GM12878 (cell line): ENCODE results near the gene IL10RA. TPM values are rescaled to one million over a fixed set of nuclear protein-coding genes. Genes with fewer than 3 reads are reported as not detected.

ENCODE experiments used
- BHLHE40 ChIP-seq, 2 experiments: fragments of 450-650 bp in 1 of 2; IDR thresholded peaks; 2 replicates each; pipeline ENCODE4 v1.6.1; 2011 to 2017; ENCODE audit warnings: low read depth in 2 of 2, borderline replicate concordance in 1 of 2, improper control_type of control experiment in 1 of 2, low read length in 1 of 2, mild to moderate bottlenecking in 1 of 2
- CEBPZ ChIP-seq: fragments of 150-350 bp; IDR thresholded peaks from 2 replicates; pipeline ENCODE4 v1.6.1; 2016; ENCODE audit warnings: low read depth, low read length
- CREM ChIP-seq: IDR thresholded peaks from 2 replicates; pipeline ENCODE4 v1.6.1; 2014; ENCODE audit warnings: antibody characterized with exemption, low read depth
- ETV6 ChIP-seq, 2 experiments: fragments of 450-650 bp in 1 of 2; IDR thresholded peaks in 1 of 2; conservative IDR thresholded peaks in 1 of 2; 2 replicates each; pipeline ENCODE4 v1.6.1; 2014; ENCODE audit warnings: antibody characterized with exemption in 1 of 2, borderline replicate concordance in 1 of 2, low read depth in 1 of 2, mild to moderate bottlenecking in 1 of 2, moderate library complexity in 1 of 2
- IKZF1 ChIP-seq: fragments of 450-650 bp; conservative IDR thresholded peaks from 2 replicates; pipeline ENCODE4 v1.6.1; 2017; ENCODE audit warnings: antibody characterized with exemption, mild to moderate bottlenecking
- IKZF2 ChIP-seq, 2 experiments: fragments of 450-650 bp; IDR thresholded peaks; 2 replicates each; pipeline ENCODE4 v1.6.1; 2017; ENCODE audit warnings: mild to moderate bottlenecking in 2 of 2, moderate library complexity in 2 of 2
- IRF4 ChIP-seq: IDR thresholded peaks from 2 replicates; pipeline ENCODE4 v1.6.1; 2011; ENCODE audit warnings: low read depth, low read length
- IRF5 ChIP-seq: fragments of 450-650 bp; IDR thresholded peaks from 2 replicates; pipeline ENCODE4 v1.6.1; 2017; ENCODE audit warnings: borderline replicate concordance
- NR2C2 ChIP-seq: IDR thresholded peaks from 2 replicates; pipeline ENCODE4 v1.6.1; 2011; ENCODE audit warnings: borderline replicate concordance, low read depth; ENCODE audit not compliant: control insufficient read depth, insufficient read length
- RAD21 ChIP-seq: IDR thresholded peaks from 2 replicates; pipeline ENCODE4 v1.6.1; 2011; ENCODE audit warnings: mild to moderate bottlenecking, low read depth, low read length, moderate library complexity; ENCODE audit not compliant: insufficient read depth
- RB1 ChIP-seq: fragments of 450-650 bp; formaldehyde crosslinking; IDR thresholded peaks from 2 replicates; pipeline ENCODE4 v1.6.1; 2017; ENCODE audit warnings: mild to moderate bottlenecking, borderline replicate concordance
- RCOR1 ChIP-seq: conservative IDR thresholded peaks from 2 replicates; pipeline ENCODE4 v1.6.1; 2012; ENCODE audit warnings: low read depth, low read length, improper control_type of control experiment
- WRNIP1 ChIP-seq: IDR thresholded peaks from 2 replicates; pipeline ENCODE4 v1.6.1; 2011; ENCODE audit warnings: low read depth, low read length, improper control_type of control experiment, borderline replicate concordance
- ZSCAN29 ChIP-seq: fragments of 450-650 bp; IDR thresholded peaks from 2 replicates; pipeline ENCODE4 v1.6.1; 2017; ENCODE audit warnings: mild to moderate bottlenecking, moderate library complexity
- polyA plus RNA-seq, 11 experiments: library from polyadenylated mRNA; depleted of rRNA in 4 of 11; unstranded in 6 of 11; stranded (reverse) in 5 of 11; fragments of >200 nt; fragmentation: Nextera tagmentation in 4 of 11; fragmentation: Illumina TruSeq in 1 of 11; extraction: Ambion mirVana in 4 of 11; extraction: Trizol in 1 of 11; gene quantifications; 1 replicate in 1 of 11; 2 replicates in 10 of 11; pipeline versions ENCODE4 v1.2.1 to v1.2.3, GENCODE V29; 2011 to 2016; ENCODE audit warnings: inconsistent platforms in 2 of 11, missing spikeins in 2 of 11, low read depth in 1 of 11
- total RNA-seq, 4 experiments: library from RNA; depleted of rRNA in 3 of 4; stranded (reverse); fragments of >200 nt in 3 of 4; fragmentation: Illumina TruSeq in 1 of 4; extraction: Trizol in 1 of 4; gene quantifications; 2 replicates each; pipeline versions ENCODE4 v1.2.1 to v1.2.3, GENCODE V29; 2013 to 2021
- TF ChIP-seq, protein P1 (sequence below): IDR thresholded peaks from 2 replicates; pipeline ENCODE4 v1.6.1; 2012; ENCODE audit warnings: improper control_type of control experiment, low read depth, low read length; ENCODE audit not compliant: insufficient replicate concordance

IL10RA gene
- total and polyA plus RNA-seq, 10 of the 15 experiments (the other 5 are each of a cell fraction or from before 2014, with no cell fraction given), result 0.77 to 45.9 (median 9.6) TPM

GRCh38 chr11:118010738-118011461 is 24.7 kb downstream of the IL10RA start (continued):
- peak in 1 of 2 experiments; percentile 97; a peak in 2 of 4 replicates for TF ChIP-seq ETV6 (conservative IDR thresholded peaks at IDR 0.05 in 1 of 2, IDR thresholded peaks at IDR 0.05 in 1 of 2; ENCODE audit: borderline replicate concordance in 1 of 2, low read depth in 1 of 2)
- no peak for TF ChIP-seq CEBPZ
- TF ChIP-seq, protein P1, sequence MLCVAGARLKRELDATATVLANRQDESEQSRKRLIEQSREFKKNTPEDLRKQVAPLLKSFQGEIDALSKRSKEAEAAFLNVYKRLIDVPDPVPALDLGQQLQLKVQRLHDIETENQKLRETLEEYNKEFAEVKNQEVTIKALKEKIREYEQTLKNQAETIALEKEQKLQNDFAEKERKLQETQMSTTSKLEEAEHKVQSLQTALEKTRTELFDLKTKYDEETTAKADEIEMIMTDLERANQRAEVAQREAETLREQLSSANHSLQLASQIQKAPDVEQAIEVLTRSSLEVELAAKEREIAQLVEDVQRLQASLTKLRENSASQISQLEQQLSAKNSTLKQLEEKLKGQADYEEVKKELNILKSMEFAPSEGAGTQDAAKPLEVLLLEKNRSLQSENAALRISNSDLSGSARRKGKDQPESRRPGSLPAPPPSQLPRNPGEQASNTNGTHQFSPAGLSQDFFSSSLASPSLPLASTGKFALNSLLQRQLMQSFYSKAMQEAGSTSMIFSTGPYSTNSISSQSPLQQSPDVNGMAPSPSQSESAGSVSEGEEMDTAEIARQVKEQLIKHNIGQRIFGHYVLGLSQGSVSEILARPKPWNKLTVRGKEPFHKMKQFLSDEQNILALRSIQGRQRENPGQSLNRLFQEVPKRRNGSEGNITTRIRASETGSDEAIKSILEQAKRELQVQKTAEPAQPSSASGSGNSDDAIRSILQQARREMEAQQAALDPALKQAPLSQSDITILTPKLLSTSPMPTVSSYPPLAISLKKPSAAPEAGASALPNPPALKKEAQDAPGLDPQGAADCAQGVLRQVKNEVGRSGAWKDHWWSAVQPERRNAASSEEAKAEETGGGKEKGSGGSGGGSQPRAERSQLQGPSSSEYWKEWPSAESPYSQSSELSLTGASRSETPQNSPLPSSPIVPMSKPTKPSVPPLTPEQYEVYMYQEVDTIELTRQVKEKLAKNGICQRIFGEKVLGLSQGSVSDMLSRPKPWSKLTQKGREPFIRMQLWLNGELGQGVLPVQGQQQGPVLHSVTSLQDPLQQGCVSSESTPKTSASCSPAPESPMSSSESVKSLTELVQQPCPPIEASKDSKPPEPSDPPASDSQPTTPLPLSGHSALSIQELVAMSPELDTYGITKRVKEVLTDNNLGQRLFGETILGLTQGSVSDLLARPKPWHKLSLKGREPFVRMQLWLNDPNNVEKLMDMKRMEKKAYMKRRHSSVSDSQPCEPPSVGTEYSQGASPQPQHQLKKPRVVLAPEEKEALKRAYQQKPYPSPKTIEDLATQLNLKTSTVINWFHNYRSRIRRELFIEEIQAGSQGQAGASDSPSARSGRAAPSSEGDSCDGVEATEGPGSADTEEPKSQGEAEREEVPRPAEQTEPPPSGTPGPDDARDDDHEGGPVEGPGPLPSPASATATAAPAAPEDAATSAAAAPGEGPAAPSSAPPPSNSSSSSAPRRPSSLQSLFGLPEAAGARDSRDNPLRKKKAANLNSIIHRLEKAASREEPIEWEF, result peak; percentile 72
- TF ChIP-seq CREM, result peak; percentile 98
- no peak for TF ChIP-seq NR2C2
- TF ChIP-seq RCOR1, result 0 out of 2 replicates have a peak, but pooled peaks have one; percentile 69
- no peak for TF ChIP-seq WRNIP1
- TF ChIP-seq IKZF2 (IDR thresholded peaks at IDR 0.05), result peak; percentile 100
- no peak for TF ChIP-seq IRF5
- TF ChIP-seq BHLHE40 (IDR thresholded peaks at IDR 0.05; ENCODE audit: borderline replicate concordance in 1 of 2, low read depth in 2 of 2, low read length in 1 of 2), result peak; percentile 83 to 88
- TF ChIP-seq IKZF1, result peak; percentile 100
- TF ChIP-seq ZSCAN29, result 0 out of 2 replicates have a peak, but pooled peaks have one; percentile 65
- peak; percentile 99 for TF ChIP-seq IRF4
- 0 out of 2 replicates have a peak, but pooled peaks have one; percentile 15 for TF ChIP-seq RAD21
- no peak for TF ChIP-seq RB1
